WTC11 (cell line): Measurements from ENCODE around the gene APOBEC2.

Experiments used
- CTCF ChIP-seq: fragments of 200-600 bp; IDR thresholded peaks from 2 replicates; pipeline ENCODE4 v1.8.0; 2022; ENCODE audit warnings: antibody characterized with exemption
- ETV6 ChIP-seq: sonication (generic); formaldehyde crosslinking; IDR thresholded peaks from 2 replicates; pipeline ENCODE4 v1.8.1; 2022; ENCODE audit warnings: mild to moderate bottlenecking, missing genetic modification reagents
- FOXP1 ChIP-seq: sonication (generic); formaldehyde crosslinking; IDR thresholded peaks from 2 replicates; pipeline ENCODE4 v1.8.0; 2022; ENCODE audit warnings: missing genetic modification reagents, mild to moderate bottlenecking, moderate library complexity, borderline replicate concordance
- HMGA2 ChIP-seq: fragments of 250-450 bp; sonication (Bioruptor Pico); IDR thresholded peaks from 2 replicates; pipeline ENCODE4 v1.4.0; 2021; ENCODE audit warnings: mild to moderate bottlenecking, moderate library complexity
- NFYB ChIP-seq: sonication (generic); formaldehyde crosslinking; conservative IDR thresholded peaks from 2 replicates; pipeline ENCODE4 v1.8.0; 2022; ENCODE audit warnings: low read depth, missing genetic modification reagents
- NR2C2 ChIP-seq: sonication (generic); formaldehyde crosslinking; IDR thresholded peaks from 2 replicates; pipeline ENCODE4 v1.8.0; 2022; ENCODE audit warnings: mild to moderate bottlenecking, missing genetic modification reagents
- RELA ChIP-seq: sonication (generic); formaldehyde crosslinking; IDR thresholded peaks from 2 replicates; pipeline ENCODE4 v1.8.1; 2022; ENCODE audit warnings: missing genetic modification reagents, mild to moderate bottlenecking, borderline replicate concordance
- TCF7 ChIP-seq: sonication (generic); formaldehyde crosslinking; IDR thresholded peaks from 2 replicates; pipeline ENCODE4 v1.8.0; 2022; ENCODE audit warnings: mild to moderate bottlenecking, low read depth, missing genetic modification reagents, moderate library complexity
- USF2 ChIP-seq: sonication (generic); formaldehyde crosslinking; IDR thresholded peaks from 2 replicates; pipeline ENCODE4 v1.8.1; 2023; ENCODE audit warnings: mild to moderate bottlenecking, missing genetic modification reagents, moderate library complexity
- ZNF416 ChIP-seq: fragments of 250-450 bp; sonication (Bioruptor Pico); IDR thresholded peaks from 2 replicates; pipeline ENCODE4 v1.9.0; 2021; ENCODE audit warnings: mild to moderate bottlenecking, inconsistent platforms
- TF ChIP-seq, protein P1 (sequence below): sonication (generic); formaldehyde crosslinking; IDR thresholded peaks from 2 replicates; pipeline ENCODE4 v1.8.1; 2023; ENCODE audit warnings: mild to moderate bottlenecking, moderate library complexity, missing genetic modification reagents
- TF ChIP-seq, protein P2 (sequence below): sonication (generic); formaldehyde crosslinking; IDR thresholded peaks from 2 replicates; pipeline ENCODE4 v1.8.0; 2022; ENCODE audit warnings: mild to moderate bottlenecking, missing genetic modification reagents

DNA sequence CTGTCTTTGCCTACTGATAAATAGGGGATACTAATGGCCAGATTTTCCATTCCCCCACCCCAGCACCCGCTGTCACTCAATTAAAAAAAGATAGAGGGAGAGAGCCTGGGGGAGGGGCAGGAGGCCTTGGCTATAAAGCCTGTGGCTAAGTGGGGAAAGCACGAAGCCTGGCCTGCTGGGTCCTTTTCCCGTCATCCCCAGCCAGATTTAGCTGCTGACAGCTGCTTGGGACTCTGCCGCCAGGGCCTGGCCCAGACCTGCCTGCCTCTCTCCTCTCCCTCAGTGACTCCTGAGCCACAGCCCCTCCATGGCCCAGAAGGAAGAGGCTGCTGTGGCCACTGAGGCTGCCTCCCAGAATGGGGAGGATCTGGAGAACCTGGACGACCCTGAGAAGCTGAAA is at the start of gene APOBEC2:
- no peak for TF ChIP-seq CTCF
- TF ChIP-seq HMGA2 (CRISPR knock-in tag) = no peak
- TF ChIP-seq, protein P1, sequence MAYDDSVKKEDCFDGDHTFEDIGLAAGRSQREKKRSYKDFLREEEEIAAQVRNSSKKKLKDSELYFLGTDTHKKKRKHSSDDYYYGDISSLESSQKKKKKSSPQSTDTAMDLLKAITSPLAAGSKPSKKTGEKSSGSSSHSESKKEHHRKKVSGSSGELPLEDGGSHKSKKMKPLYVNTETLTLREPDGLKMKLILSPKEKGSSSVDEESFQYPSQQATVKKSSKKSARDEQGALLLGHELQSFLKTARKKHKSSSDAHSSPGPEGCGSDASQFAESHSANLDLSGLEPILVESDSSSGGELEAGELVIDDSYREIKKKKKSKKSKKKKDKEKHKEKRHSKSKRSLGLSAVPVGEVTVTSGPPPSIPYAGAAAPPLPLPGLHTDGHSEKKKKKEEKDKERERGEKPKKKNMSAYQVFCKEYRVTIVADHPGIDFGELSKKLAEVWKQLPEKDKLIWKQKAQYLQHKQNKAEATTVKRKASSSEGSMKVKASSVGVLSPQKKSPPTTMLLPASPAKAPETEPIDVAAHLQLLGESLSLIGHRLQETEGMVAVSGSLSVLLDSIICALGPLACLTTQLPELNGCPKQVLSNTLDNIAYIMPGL (CRISPR knock-in tag) = no peak
- no peak for TF ChIP-seq ETV6 (CRISPR knock-in tag)
- TF ChIP-seq ZNF416 (CRISPR knock-in tag) = no peak
- TF ChIP-seq TCF7 (CRISPR knock-in tag) = no peak
- TF ChIP-seq, protein P2, sequence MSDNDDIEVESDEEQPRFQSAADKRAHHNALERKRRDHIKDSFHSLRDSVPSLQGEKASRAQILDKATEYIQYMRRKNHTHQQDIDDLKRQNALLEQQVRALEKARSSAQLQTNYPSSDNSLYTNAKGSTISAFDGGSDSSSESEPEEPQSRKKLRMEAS = no peak
- no peak for TF ChIP-seq FOXP1
- no peak for TF ChIP-seq NFYB (CRISPR knock-in tag)
- no peak for TF ChIP-seq NR2C2 (CRISPR knock-in tag)
- TF ChIP-seq USF2 (CRISPR knock-in tag) = no peak
- TF ChIP-seq RELA = no peak
